Effector memory CD8-positive, alpha-beta T cell (primary cell): Measurements from ENCODE around the gene FXYD5.

Experiments used
- ATAC-seq: fragments of 150-1000 bp; cut with Tn5 transposase; replicated peaks from 2 replicates; pipeline ENCODE4 v1.10.0; 2021; ENCODE audit warnings: mild to moderate bottlenecking, moderate library complexity
- DNase-seq, 3 experiments: peaks; one replicate each; pipeline ENCODE4 v3.0.0; 2021
- H3K27ac Mint-ChIP-seq, 2 donors: one replicate each; pipeline ENCODE4 v1.8.0; 2022; ENCODE audit warnings: mild to moderate bottlenecking in 2 of 2, mixed read lengths in 2 of 2, moderate library complexity in 2 of 2
- H3K27me3 Mint-ChIP-seq, 2 donors: one replicate each; pipeline ENCODE4 v1.8.0; 2022; ENCODE audit warnings: mixed read lengths in 2 of 2
- H3K36me3 Mint-ChIP-seq: one replicate; pipeline ENCODE4 v1.8.0; 2022; ENCODE audit warnings: mild to moderate bottlenecking, moderate library complexity, mixed read lengths; ENCODE audit not compliant: insufficient read depth
- H3K4me1 Mint-ChIP-seq, 2 donors: one replicate each; pipeline ENCODE4 v1.8.0; 2022; ENCODE audit warnings: low read depth in 2 of 2, mixed read lengths in 2 of 2
- H3K4me3 Mint-ChIP-seq, 2 donors: one replicate each; pipeline ENCODE4 v1.8.0; 2022; ENCODE audit warnings: mild to moderate bottlenecking in 2 of 2, mixed read lengths in 2 of 2, moderate library complexity in 2 of 2
- H3K9me3 Mint-ChIP-seq, 2 donors: one replicate each; pipeline ENCODE4 v1.8.0; 2022; ENCODE audit warnings: mixed read lengths in 2 of 2

FXYD5 gene

DNA sequence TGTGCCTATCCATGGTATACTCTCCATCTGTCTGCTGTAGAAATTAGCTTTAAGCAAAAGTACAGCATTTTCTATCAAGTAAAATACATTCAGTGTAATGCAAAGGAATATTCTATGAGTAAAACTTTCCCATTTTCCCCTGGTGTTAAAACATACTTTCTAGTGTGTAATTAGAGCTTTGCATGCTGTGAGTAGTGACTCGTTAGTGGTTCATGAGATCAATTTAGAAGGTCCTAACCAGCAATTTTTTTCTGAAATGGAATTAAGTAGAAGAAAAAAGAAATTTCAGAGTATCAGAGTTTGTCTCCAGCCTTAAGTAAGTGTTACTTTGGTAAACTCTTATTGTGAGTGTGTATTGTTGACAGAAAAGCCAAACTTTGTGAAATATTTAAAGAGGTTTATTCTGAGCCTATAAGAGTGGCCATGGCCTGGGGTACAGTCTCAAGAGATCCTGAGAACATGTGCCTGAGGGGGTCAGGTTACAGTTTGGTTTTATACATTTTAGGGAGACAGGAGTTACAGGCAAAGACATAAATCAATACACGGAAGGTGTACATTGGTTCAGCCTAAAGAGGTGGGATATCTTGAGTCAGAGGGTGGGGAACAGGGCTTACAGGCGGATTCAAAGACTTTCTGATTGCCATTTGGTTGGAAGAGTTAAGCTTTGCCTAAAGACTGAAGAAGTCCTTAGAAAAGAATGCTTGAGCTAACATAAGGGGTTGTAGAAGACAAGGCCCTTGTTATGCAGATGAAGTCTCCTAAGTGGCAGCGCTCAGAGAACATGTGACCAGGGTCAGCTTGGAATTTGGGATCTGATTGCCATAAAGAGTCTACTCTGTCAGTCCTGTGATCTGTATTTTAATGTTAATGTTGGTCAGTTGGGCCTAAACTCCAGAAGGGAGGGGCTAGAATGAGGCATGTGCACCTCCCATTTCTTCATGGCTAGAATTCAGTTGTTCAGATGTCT is 48.5 kb downstream of the FXYD5 start:
- peaks cover 42 to 46% of the 10 kb centered on the region in 2 donors for H3K4me1 Mint-ChIP-seq

DNA sequence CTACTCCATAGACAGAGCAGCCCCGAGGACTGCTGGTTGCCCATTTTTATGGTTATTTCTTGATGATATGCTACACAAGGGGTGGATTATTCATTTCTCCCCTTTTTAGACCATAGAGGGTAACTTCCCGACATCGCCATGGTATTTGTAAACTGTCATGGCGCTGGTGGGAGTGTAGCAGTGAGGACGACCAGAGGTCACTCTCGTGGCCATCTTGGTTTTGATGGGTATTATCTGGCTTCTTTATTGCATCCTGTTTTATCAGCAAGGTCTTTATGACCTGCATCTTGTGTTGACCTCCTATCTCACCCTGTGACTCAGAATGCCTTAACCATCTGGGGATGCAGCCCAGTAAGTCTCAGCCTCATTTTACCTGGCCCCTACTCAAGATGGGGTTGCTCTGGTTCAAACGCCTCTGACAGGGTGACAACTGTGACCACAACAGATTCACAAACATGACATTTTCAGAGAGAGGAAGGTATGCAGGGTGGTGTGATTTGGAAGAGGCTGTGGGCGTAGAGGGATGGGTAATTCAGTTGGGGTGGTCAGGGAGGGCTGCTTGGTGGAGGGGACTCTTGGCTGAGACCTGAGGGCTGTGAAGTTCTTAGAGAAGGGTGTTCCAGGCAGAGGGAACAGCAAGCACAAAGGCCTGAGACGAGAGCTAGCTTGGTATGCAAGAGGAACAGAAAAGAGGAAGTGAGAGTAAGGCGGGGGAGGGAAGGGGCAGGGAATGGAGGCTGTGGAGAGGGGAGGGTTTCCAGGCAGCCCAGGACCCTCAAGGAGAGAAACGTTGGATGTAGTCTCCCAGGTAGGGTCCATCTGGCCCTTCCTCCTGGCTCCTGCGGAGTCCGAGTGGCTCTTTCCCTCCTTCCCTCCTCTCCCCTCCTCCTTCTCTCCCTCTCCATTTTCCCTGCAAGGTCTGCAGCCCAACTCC is 50.5 kb downstream of the FXYD5 start:
- ATAC-seq: no peak
- H3K36me3 Mint-ChIP-seq: peaks cover 4% of the 10 kb centered on the region
- DNase-seq: no peak
- no peaks in the 10 kb centered on the region for H3K9me3 Mint-ChIP-seq
- peaks cover 36 to 51% of the 10 kb centered on the region in 2 donors for H3K4me1 Mint-ChIP-seq
- H3K4me3 Mint-ChIP-seq: peak overlapping the region; percentile 4 to 30
- H3K27ac Mint-ChIP-seq: peak overlapping the region; percentile 76 to 89
- H3K27me3 Mint-ChIP-seq: no peaks in the 10 kb centered on the region

More for the DNA sequence above, 48.5 kb downstream of the FXYD5 start:
- no peaks in the 10 kb centered on the region for H3K9me3 Mint-ChIP-seq
- peak overlapping the region; percentile 70 to 77 for H3K27ac Mint-ChIP-seq
- DNase-seq: no peak
- peaks cover 4% of the 10 kb centered on the region for H3K36me3 Mint-ChIP-seq
- ATAC-seq: no peak
- H3K27me3 Mint-ChIP-seq: no peaks in the 10 kb centered on the region
- H3K4me3 Mint-ChIP-seq: no peak overlapping the region

DNA sequence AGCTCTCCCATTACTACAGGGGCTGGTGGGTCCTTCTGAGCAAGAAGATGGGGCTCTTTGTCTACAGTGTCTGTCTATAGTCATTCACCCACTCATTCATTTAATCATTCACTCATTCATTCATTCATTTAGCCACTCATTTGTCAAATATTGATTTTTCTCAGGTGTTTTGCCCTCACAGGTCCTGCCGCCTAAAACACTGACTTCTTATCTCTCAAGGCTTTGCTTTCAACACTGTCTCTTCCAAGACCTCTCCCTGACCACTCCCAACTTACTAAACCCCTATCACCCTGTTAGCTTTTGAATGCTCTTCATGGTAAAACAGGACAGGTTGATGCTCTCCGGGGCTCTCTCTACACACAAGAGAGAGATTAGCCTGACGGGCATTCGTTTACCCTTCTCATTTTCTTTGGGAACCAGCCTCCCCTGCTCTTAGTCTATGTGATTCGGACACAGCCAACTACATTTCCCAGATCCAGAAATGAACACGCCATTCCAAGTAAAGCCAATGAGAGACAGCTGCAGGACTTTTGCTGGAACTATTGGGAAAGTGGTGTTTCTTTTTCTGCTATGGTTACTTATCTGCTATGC is 51.3 kb downstream of the FXYD5 start:
- Mint-ChIP-seq H3K4me3 (peak overlapping the region; percentile 44 to 71), H3K9me3 (no peaks in the 10 kb centered on the region), H3K4me1 (peaks cover 39 to 52% of the 10 kb centered on the region in 2 donors), H3K27ac (peak overlapping the region; percentile 76 to 89), H3K36me3 (peaks cover 7% of the 10 kb centered on the region), H3K27me3 (no peaks in the 10 kb centered on the region)
- ATAC-seq: no peak
- DNase-seq: no peak

DNA sequence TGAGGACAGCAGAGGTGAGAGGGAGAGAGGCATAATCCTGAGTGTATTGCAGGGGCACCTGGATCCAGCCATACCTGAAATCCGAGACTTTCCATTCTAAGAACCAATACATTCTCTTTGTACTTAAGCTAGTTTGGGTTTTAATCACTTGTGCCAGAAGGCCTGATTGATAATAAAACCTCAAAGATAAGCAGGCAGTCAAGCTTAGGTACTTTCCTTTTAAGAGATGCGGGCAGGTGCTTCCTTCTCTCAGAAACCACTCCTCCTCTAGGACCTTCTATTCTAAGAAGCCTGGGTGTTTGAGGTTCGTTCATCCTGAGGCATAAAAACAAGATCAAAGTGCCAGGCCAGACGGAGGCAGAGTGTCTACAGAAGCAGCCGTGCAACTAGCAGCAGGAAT is 51.8 kb downstream of the FXYD5 start:
- DNase-seq (peak; percentile 51 to 54 (median 53)), ATAC-seq (peak; percentile 54)
- Mint-ChIP-seq H3K4me3 (peak overlapping the region; percentile 44 to 71), H3K27ac (peak overlapping the region; percentile 76 to 89), H3K9me3 (no peaks in the 10 kb centered on the region), H3K27me3 (no peaks in the 10 kb centered on the region), H3K4me1 (peaks cover 43 to 50% of the 10 kb centered on the region in 2 donors), H3K36me3 (peaks cover 12% of the 10 kb centered on the region)

DNA sequence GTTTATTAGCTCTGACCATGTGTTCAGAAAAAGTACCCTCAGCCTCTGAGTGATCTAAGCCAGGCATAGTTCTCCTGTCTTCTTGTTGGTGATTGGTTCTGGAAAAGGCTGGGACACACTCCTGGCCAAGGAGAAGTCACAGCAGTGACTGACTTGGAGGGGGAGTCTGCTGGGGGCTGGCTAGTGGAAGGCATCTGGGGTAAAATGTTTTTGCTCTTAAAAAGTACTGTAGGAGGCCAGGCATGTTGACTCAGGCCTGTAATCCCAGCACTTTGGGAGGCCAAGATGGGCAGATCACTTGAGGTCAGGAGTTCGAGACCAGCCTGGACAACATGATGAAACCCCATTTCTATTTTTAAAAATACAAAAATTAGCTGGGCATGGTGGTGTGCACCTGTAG is 52.3 kb downstream of the FXYD5 start:
- no peaks in the 10 kb centered on the region for H3K27me3 Mint-ChIP-seq
- peak overlapping the region; percentile 44 to 71 for H3K4me3 Mint-ChIP-seq
- ATAC-seq (no peak), DNase-seq (no peak)
- H3K36me3 Mint-ChIP-seq: peaks cover 17% of the 10 kb centered on the region
- H3K4me1 Mint-ChIP-seq: peaks cover 48 to 53% of the 10 kb centered on the region in 2 donors
- no peaks in the 10 kb centered on the region for H3K9me3 Mint-ChIP-seq
- H3K27ac Mint-ChIP-seq: peak overlapping the region; percentile 76 to 89

DNA sequence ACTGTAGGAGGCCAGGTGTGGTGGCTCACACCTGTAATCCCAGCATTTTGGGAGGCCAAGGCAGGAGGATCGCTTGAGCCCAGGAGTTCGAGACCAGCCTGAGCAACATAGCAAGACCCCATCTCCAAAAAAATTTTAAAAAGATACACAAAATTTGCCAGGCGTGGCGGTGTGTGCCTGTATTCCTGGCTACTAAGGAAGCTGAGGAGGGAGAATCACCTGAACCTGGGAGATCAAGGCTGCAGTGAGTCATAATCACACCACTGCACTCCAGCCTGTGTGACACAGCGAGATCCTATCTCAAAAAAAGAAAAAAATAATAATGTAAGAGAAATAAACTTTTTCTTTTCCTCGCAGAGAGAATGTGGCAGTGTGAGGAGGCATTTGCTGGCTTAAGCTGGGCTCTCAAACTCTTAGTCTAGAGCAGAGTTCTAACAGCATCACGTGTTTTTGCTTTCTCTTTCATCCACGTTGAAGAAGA is 52.9 kb downstream of the FXYD5 start:
- Mint-ChIP-seq H3K4me3 (peak overlapping the region; percentile 35 to 71), H3K27me3 (no peaks in the 10 kb centered on the region), H3K27ac (peak overlapping the region; percentile 76 to 89), H3K36me3 (peaks cover 23% of the 10 kb centered on the region), H3K9me3 (no peaks in the 10 kb centered on the region), H3K4me1 (peaks cover 54 to 58% of the 10 kb centered on the region in 2 donors)
- DNase-seq (peak in 1 of 3 experiments; percentile 10), ATAC-seq (no peak)

DNA sequence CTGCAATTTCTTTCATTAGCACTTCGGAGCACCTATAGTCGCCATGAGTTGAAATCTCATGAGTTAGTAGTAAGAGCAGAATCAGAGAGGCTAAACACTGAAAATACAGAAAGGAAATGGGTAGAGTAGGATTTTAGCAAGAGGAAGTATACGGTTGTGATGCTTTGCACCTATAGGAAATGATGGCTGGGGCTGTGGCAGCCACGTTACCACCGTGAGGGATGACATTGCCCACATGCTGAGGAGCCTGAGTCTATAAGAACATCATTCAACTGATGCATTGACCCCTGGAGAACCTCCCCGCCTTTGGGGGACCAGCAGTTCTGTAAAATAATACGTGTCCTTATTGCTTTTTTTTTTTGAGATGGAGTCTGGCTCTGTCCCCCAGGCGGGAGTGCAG is 53.6 kb downstream of the FXYD5 start:
- Mint-ChIP-seq H3K4me1 (peaks cover 55 to 57% of the 10 kb centered on the region in 2 donors), H3K27ac (peak overlapping the region; percentile 76 to 89), H3K9me3 (no peaks in the 10 kb centered on the region), H3K36me3 (peaks cover 23% of the 10 kb centered on the region), H3K27me3 (no peaks in the 10 kb centered on the region), H3K4me3 (peak overlapping the region in 1 of 2 donors; percentile 35)
- ATAC-seq (no peak), DNase-seq (no peak)

DNA sequence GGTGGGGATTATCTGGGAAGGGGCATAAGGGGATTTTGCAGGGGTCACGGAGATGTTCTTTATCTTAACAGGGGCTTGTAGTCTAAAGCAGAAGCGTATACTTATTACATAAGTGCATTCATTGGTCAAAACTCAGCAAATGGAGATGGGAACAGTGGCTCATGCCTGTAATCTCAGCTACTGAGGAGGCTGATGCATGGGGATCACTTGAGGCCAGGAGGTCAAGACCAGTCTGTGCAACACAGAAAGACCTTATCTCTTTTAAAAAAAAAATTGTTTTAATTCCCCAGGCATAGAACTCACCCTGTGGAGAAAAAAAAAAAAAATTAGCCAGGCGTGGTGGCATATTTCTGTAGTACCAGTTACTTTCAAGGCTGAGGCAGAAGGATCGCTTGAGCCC is 55.1 kb downstream of the FXYD5 start:
- Mint-ChIP-seq H3K27ac (peak overlapping the region; percentile 98 to 100), H3K9me3 (no peaks in the 10 kb centered on the region), H3K4me3 (no peak overlapping the region), H3K4me1 (peaks cover 57 to 58% of the 10 kb centered on the region in 2 donors), H3K36me3 (peaks cover 35% of the 10 kb centered on the region), H3K27me3 (no peaks in the 10 kb centered on the region)
- no peak for DNase-seq
- ATAC-seq: no peak

DNA sequence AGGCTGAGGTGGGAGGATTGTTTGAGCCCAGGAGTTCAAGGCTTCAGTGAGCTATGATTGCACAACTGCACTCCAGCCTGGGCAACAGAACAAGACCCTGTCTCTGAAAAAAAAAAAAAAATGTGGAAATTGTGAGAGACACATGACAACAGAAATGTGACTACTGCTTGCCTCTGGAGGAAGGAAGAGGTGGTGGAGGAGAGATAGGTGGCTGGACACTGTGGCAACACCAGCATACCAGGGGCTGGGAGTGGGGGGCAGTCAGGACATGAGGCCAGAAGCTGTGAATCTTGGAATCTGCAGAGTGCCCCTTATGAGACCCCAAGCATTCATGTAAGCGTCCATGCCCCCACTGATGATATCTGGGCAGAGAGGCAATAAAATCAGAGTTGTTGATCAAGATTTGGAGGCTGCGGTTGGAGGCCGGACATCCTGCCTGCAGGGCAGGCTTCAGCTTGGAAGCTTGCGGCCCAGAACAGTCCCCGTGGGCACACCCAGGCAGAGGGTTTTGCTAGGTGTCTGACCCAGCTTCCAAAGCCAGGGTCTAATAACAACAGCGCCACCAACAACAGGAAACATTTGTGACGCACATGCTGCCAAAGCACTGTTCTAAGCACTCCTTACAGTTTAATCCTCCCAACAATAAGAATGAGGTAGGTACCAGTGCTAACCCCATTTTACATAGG is 57.2 kb downstream of the FXYD5 start:
- ATAC-seq (peak; percentile 61), DNase-seq (peak; percentile 81 to 87 (median 83))
- peak overlapping the region; percentile 98 to 100 for H3K27ac Mint-ChIP-seq
- no peaks in the 10 kb centered on the region for H3K9me3 Mint-ChIP-seq
- H3K4me3 Mint-ChIP-seq: peak overlapping the region; percentile 79 to 81
- H3K27me3 Mint-ChIP-seq: no peaks in the 10 kb centered on the region
- peaks cover 45% of the 10 kb centered on the region in 2 donors for H3K4me1 Mint-ChIP-seq
- H3K36me3 Mint-ChIP-seq: peaks cover 35% of the 10 kb centered on the region

DNA sequence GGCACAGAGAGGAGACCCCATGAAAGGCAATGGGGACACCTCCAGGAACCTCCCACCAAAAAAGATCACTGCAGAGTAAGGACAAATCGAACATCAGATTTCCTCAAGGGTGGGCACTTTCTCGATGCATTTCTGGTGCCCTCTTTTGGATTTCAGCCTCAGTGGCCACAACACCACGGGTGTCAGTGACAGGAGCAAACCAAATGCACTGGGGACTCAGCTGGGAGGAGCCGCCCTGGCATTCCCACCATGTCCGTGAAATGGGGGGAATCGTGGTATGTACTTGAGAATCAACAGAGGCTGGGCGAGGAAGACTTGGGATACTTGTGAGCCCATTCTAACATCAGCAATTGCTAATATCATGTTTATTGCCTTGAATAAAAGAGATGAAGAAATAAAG is 57.7 kb downstream of the FXYD5 start:
- H3K9me3 Mint-ChIP-seq: no peaks in the 10 kb centered on the region
- H3K27ac Mint-ChIP-seq: peak overlapping the region; percentile 98 to 100
- peak overlapping the region; percentile 79 to 81 for H3K4me3 Mint-ChIP-seq
- H3K4me1 Mint-ChIP-seq: peaks cover 41 to 42% of the 10 kb centered on the region in 2 donors
- DNase-seq: no peak
- ATAC-seq: no peak
- H3K27me3 Mint-ChIP-seq: no peaks in the 10 kb centered on the region
- H3K36me3 Mint-ChIP-seq: peaks cover 31% of the 10 kb centered on the region

DNA sequence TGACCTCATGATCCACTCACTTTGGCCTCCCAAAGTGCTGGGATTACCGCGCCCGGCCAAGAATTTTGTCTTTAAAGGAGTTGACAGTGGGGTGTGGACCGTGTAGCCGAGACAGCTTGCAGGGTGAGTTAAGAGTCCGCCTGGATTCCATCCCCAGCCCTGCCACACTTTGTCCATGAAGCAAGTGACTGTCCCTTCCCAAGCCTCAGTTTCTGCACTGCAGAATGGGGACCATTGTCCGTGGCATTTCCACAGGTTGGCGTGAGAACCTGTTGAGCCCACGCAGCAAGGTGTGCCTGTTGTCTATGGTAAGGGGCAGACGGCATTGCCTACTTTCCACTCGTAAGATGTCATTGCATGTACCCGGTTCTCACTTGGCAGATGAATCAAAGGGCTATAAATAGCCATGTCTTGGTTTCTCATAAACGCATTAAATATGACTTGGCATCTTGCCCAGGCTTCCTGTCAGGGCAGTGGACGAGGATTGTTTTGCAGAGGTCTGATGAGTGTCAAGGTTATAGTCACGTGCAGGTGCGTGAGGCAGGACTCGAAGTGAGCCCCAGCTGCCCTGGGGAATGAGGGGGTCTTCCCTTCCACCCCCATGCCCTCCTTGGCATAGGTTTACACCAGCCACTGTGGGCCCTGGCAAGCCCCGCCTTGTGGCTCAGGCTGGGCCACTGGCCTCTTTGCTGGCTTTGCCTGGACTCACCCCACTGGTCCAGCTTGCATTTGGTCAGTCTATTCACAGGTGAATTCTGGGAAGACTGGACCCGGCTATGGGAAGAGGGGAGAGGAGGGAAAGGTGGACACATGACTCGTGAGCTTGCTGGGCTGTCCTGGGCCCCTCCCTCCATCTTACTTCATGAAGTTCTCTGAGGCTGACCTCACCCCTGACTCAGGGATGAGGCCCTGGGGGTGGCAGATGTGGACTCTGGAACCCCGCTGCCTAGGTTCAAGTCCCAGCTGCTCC is 59.4 kb downstream of the FXYD5 start:
- Mint-ChIP-seq H3K4me3 (peak overlapping the region; percentile 59 to 81), H3K9me3 (no peaks in the 10 kb centered on the region), H3K36me3 (peaks cover 31% of the 10 kb centered on the region), H3K4me1 (peaks cover 39 to 41% of the 10 kb centered on the region in 2 donors), H3K27ac (peak overlapping the region; percentile 98 to 100), H3K27me3 (no peaks in the 10 kb centered on the region)
- DNase-seq (peak; percentile 82 to 88 (median 82)), ATAC-seq (peak; percentile 48)
